Spleen (tissue), 7 donors: ENCODE measurements around the gene TMEM86B.

Experiments used
- CTCF ChIP-seq, 11 experiments: fragments of 200-600 bp in 7 of 11; fragments of 450-650 bp in 4 of 11; sonication (generic) in 4 of 11; IDR thresholded peaks in 8 of 11; conservative IDR thresholded peaks in 3 of 11; 1 replicate in 7 of 11; 2 replicates in 4 of 11; pipeline versions ENCODE4 v1.4.0 to v1.8.0; 2016 to 2021; ENCODE audit warnings: antibody characterized with exemption in 11 of 11, inconsistent platforms in 4 of 11, mild to moderate bottlenecking in 1 of 11
- POLR2A ChIP-seq, 3 donors: fragments of 450-650 bp; IDR thresholded peaks; one replicate each; pipeline ENCODE4 v1.5.1; 2017; ENCODE audit warnings: antibody characterized with exemption in 3 of 3, mild to moderate bottlenecking in 1 of 3
- POLR2AphosphoS5 ChIP-seq, 3 donors: sonication (generic); formaldehyde crosslinking; IDR thresholded peaks; one replicate each; pipeline ENCODE4 v1.5.1; 2017; ENCODE audit warnings: antibody characterized with exemption in 3 of 3
- donor health status: DM: no; HTN: no; CAD: no; lungs with moderate emphysema.
- donor health status: DM: no; HTN: no; CAD: no.
- donor health status: DM: no; HTN: no; CAD: no.

DNA sequence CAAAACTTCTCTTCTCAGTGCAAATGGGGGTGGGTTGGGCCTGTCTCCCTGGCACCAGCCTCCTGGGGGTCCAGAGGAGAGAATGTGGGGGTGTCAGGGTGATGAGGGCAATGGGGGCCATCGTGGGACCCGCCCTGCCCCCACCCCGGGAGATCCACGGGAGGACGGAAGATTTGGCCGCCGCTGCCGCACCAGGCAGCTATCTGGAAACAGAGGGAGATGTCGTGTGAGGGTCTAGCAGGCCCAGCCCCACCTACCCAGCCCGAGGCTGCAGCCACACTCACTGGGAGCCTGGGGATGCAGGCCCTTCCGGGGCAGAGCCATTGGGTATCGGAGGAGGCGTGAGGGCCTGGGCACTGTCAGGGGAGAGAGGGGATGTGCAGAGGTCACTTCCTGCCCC lies 1.8 kb upstream of the TMEM86B start:
- no peak for TF ChIP-seq POLR2A (IDR thresholded peaks at IDR 0.05)
- TF ChIP-seq POLR2AphosphoS5 (IDR thresholded peaks at IDR 0.05) = no peak
- TF ChIP-seq CTCF (IDR thresholded peaks at IDR 0.05 in 8 of 11, conservative IDR thresholded peaks at IDR 0.05 in 3 of 11) = no peak
